DMS114 treated with DMSO at 0.1 percent for 48 hours (cell line): ENCODE results near the gene MRPS30.
"Not testable (repeated sequence)": the region's sequence is repeated elsewhere in the genome, so short reads cannot be mapped to it uniquely, and the experiment has no call there.

Source experiments
- DNase-seq: peaks from one replicate; lab custom pipeline; 2025; ENCODE audit not compliant: unreplicated experiment; lab: John Stamatoyannopoulos, UW

The MRPS30 gene

DNA sequence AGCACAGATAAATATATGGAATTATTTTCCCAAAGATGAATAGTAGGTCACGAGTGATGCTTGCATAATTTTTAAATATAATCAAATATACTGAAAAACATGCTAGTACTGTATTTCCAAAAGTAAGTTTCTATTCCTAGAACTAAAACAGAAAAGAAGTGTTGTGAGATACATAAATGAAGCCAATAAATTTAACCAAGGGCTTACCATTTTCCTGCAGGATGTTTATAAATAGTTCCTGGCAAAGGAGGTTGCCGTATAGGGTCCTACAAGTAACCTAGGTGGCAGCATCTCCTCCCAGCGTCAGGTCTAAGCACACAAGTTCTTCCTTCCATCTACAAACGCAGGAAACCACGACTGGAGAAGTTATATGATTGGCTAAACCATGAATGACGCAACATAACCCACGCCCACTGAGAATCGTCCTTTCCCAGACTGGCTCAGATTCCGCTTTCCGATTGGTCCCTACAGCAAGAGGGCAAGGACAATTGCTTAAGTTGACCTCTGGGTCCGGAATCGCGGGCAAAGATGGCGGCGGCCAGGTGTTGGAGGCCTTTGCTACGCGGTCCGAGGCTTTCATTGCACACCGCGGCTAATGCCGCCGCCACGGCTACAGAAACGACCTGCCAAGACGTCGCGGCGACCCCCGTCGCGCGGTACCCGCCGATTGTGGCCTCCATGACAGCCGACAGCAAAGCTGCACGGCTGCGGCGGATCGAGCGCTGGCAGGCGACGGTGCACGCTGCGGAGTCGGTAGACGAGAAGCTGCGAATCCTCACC, at the start of gene MRPS30:
MRPS30 (plus strand) TSS at position 513 of the 780 bp plus-strand sequence; CDS start at position 529, 16 bp downstream.
- DNase-seq = peak; percentile 98

DNA sequence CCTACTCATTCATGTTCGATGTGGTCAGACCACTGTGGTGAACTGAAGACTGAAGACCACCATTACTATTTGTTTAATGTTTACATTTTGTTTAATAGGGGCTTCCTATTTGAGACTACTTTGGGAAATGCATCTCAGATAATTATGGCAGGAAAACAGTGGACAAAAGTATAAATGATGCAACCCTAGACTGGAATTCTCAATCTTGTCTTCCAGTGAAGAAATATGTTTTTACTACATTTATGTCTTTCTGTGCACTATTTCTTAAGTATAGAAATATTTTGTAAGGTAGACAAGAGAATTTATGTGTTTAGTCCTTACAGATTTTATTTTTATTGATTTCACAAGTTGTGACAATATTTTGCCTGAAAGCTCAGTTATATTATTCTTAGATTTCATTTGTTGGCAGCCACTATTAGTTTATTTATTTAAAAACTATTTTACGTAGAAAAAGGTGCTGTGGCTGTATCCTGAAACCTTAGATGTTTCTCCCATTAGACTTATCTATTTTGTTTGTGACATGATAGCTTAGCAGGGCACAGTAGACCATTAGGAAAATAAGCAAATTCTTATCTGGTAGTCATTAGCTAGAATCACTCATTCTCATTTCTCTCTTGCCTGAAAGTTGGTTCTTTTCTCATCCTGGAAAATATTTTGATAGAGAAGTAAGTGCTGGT, 39.4 kb upstream of the MRPS30 start:
- DNase-seq = no peak

GRCh38 chr5:44769877-44770209, 38.9 kb upstream of the MRPS30 start:
- no peak for DNase-seq

DNA sequence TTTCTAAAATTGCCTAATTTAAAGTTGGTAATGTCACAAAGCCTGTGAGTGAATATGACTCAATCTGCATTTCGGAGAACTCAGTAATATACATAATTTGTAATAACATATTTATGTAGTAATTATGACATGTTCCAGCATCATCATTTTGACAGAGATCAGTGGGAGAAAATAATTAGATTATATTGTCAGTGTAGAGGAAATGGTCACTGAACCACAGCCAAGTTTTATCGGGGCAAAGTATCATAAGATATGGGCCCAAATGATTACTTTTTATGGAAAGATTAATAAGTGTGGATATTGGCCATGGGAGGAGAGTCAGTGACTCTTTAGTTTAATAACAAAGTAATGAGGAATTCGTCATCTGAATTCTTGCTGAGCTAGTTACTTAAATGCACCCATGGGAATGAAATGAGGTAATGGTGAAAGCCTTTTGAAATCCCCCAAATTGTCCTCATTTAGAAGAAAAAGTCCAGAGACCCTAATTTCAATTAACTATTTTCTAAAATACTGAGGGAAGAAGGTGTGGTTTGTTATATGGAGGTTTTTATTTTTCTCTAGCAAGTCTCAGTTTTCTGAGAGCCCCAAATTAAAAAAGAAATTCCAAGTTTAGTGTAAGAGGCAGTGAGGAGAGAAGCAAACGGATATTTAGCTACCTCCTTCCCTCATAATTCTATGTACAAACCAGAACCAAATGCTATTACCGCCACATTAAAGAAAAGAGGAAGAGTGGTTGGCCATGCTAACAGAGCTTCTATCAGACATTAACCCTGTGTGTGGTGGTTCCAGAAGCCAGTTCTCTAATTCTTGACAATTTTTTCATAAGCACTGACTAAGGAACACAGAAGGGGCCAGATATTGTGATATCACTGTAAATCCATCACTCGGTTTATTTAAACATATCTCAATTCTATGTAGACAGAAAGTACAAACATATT, 37.7 kb upstream of the MRPS30 start:
- DNase-seq = no peak

DNA sequence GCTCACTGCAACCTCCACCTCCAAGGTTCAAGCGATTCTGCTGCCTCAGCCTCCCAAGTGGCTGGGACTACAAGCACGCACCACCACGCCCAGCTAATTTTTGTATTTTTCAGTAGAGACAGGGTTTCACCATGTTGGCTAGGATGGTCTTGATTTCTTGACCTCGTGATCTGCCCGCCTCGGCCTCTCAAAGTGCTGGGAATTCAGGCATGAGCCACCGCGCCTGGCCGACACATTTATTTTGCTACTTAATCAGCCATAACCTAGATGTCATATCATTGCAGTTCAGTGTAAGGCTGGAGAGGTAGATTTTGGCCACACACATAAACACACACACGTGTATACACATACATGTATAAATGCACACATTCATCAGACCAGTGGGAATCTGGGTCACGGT, 36.4 kb upstream of the MRPS30 start:
- DNase-seq = not testable (repeated sequence)

DNA sequence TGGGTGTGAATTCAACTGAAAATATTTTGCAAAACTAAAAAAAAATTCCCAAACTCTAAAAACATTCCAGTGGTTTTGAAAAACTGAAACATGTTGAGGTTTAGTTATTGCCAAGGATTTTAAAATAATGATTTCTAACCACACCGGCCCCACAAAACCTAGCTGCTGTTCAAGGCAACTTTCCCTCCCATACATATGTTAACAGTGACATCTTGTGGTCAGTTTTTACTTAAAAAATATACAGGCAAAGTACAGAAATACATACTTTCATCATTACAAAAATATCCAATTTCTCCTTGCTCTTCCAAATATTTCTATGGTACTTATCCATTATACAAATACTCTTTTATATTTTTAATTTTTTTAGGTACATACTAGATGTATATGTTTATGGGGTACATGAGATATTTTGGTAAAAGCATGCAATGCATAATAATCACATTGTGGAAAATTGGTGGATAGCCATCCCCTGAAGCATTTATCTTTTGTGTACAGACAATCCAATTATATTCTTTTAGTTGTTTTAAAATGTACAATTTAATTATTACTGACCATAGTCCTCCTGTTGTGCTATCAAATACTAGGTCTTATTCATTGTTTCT, 34.4 kb upstream of the MRPS30 start:
- peak; percentile 40 for DNase-seq

- DNase-seq = no peak
These were observed 29.6 kb upstream of the MRPS30 start for GRCh38 chr5:44779167-44779566.

- DNase-seq = no peak
These were observed 25.0 kb upstream of the MRPS30 start for GRCh38 chr5:44783634-44784315.

DNA sequence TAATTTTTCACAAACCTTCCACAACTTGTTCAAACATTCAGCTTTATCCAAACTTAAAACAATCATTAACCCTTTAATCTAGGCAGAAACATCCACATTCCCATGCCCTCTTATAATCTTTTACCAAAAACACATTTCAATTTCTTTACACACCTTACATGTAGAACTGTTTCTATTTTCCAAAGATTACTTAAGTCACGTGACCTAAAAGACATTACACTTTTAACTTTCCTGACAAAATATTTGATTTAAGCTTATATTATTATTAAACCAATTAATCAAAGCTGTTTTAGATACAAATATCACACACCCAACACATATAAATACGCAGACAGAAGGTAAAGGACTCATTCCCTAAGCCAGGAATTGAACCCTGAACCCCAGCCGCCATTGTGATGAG, 21.0 kb upstream of the MRPS30 start:
- DNase-seq = no peak

- DNase-seq = not testable (repeated sequence)
These were observed 19.3 kb upstream of the MRPS30 start for GRCh38 chr5:44789372-44789995.

- not testable (repeated sequence) for DNase-seq
These were observed 16.6 kb upstream of the MRPS30 start for GRCh38 chr5:44792031-44792673.

DNA sequence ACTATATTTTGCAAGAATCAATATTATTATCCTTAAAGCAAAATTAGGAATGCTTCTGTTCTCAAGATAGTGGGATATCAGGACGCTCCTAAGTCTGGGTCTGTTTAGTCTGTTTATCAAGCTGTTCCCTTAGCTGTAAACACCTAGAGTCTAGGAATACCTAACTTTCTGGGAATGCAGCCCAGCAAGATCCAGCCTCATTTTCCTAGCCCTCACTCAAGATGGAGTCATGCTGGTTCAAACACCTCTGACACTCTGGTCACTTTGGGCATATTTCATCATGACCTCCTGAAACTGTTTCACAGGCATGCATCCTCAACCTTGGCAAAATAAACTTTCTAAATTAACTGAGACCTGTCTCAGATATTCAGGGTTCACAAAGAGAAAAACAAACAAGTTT, 14.4 kb upstream of the MRPS30 start:
- DNase-seq = no peak

DNA sequence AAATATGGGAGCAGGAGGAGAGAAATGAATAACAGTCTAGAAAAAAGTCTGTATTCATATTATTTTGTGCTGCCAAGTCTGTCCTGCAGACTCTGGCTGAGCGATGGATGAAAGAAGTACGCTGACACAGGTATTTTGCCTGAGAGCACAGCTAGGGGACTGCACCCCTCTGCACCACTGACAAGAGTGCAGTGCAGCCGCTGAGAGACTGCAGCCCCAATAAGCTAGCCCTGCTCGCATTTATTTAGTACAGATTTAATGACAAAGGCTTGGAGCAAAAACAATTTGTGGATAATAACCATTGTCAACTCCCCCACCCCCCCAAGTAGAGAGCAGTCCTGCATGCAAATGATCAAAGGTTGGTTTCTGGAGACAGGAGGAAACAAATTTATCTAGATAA, 13.3 kb upstream of the MRPS30 start:
- DNase-seq = no peak

DNA sequence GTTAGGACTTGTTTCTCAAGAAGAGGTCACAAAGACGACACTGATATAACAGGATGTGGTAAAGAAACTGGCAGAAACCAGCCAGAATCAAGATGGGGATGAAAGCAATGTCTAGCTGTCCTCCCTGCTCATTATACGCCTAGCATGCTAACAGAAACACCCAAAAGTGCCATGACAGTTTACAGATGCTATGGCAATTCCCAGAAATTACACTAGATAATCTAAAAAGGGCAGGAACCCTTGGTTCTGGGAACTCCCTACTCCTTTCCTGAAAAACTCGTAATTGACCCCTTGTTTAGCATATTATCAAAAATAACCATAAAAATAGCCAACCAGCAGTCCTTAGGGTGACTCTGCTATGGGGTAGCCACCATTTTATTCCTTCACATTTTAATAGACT, 10.9 kb upstream of the MRPS30 start:
- DNase-seq = no peak

GRCh38 chr5:44801992-44802391, 6.8 kb upstream of the MRPS30 start:
- no peak for DNase-seq

- no peak for DNase-seq
These were observed 2.1 kb upstream of the MRPS30 start for GRCh38 chr5:44806608-44807007.

DNA sequence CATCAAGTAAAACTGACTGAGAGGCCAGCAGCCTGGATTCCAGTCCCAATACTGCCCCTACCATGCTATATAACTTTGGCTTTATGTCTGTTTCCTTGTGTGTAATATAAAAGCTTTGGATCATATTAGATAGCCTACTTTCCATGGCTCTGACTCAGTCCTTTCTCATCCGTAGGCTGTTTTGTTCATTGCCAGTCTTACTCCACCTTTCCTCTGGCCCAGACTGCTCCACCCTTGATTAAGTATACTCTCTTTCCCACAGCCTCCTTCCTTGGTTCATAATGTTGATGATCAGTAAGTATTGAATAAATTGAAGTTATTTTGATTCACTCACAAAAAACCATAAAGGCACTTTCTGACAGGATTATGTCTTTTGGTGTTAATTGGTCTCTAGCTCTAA, 1.5 kb upstream of the MRPS30 start:
- DNase-seq = no peak

DNA sequence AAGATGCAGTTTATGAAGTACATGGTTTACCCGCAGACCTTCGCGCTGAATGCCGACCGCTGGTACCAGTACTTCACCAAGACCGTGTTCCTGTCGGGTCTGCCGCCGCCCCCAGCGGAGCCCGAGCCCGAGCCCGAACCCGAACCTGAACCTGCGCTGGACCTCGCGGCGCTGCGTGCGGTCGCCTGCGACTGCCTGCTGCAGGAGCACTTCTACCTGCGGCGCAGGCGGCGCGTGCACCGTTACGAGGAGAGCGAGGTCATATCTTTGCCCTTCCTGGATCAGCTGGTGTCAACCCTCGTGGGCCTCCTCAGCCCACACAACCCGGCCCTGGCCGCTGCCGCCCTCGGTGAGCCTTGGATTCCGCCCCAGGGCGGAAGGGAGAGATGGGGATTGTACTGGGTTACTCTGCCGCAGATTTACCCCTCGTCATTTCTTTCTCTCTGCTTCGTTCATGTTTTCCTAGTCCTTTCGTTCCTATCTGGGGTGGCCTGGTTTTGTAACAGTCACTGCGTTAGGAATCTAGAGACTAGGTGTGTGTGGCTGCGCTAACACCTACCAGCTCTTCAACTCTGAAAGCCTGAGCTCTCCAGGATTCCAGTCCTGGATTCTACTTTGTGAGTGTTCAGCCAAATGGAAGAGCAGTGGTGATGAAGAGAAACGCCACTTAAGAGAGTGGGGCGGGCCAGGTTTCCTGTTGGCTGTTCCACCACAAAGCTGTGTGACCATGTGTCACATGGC, 638 bp downstream of the MRPS30 start:
- peak; percentile 53 for DNase-seq

GRCh38 chr5:44809956-44810420, 1.2 kb downstream of the MRPS30 start:
- no peak for DNase-seq
